H9 (cell line): ENCODE measurements around the gene SDK2. TPM values are rescaled to one million over a fixed set of nuclear protein-coding genes. Genes with fewer than 3 reads are reported as not detected.

Source experiments
- DNase-seq: peaks from one replicate; pipeline ENCODE4 v3.0.0-alpha.2; 2017
- H2AFZ ChIP-seq: one replicate; pipeline ENCODE4 v1.6.1; 2013; ENCODE audit warnings: mild to moderate bottlenecking, low read length, control low read depth, moderate library complexity
- H2AK5ac ChIP-seq: 2 replicates; pipeline ENCODE4 v1.6.1; 2013; ENCODE audit warnings: low read length, control low read depth, mixed read lengths; ENCODE audit not compliant: insufficient read length
- H2BK120ac ChIP-seq: one replicate; pipeline ENCODE4 v1.6.1; 2013; ENCODE audit warnings: low read depth, mild to moderate bottlenecking, low read length, control low read depth, inconsistent platforms; ENCODE audit not compliant: poor library complexity, severe bottlenecking
- H2BK12ac ChIP-seq: 2 replicates; pipeline ENCODE4 v1.6.1; 2013; ENCODE audit warnings: low read length, control low read depth, mixed read lengths, low read depth; ENCODE audit not compliant: insufficient read length
- H2BK15ac ChIP-seq: 2 replicates; pipeline ENCODE4 v1.6.1; 2013; ENCODE audit warnings: low read depth, low read length, control low read depth
- H2BK20ac ChIP-seq: one replicate; pipeline ENCODE4 v1.6.1; 2013; ENCODE audit warnings: low read depth, mild to moderate bottlenecking, low read length, control low read depth, inconsistent platforms; ENCODE audit not compliant: poor library complexity, severe bottlenecking
- H2BK5ac ChIP-seq: 2 replicates; pipeline ENCODE4 v1.6.1; 2013; ENCODE audit warnings: low read length, control low read depth, mixed read lengths; ENCODE audit not compliant: insufficient read length
- H3K14ac ChIP-seq: 2 replicates; pipeline ENCODE4 v1.6.1; 2013; ENCODE audit warnings: low read length, control low read depth; ENCODE audit not compliant: insufficient read depth
- H3K18ac ChIP-seq: 2 replicates; pipeline ENCODE4 v1.6.1; 2013; ENCODE audit warnings: low read depth, mild to moderate bottlenecking, mixed read lengths, low read length, control low read depth; ENCODE audit not compliant: insufficient read length
- H3K23ac ChIP-seq: 2 replicates; pipeline ENCODE4 v1.6.1; 2013; ENCODE audit warnings: low read length, control low read depth, mixed read lengths, low read depth; ENCODE audit not compliant: insufficient read length
- H3K23me2 ChIP-seq: 2 replicates; pipeline ENCODE4 v1.6.1; 2013; ENCODE audit warnings: low read depth, mild to moderate bottlenecking, mixed read lengths, low read length, control low read depth; ENCODE audit not compliant: insufficient read length, poor library complexity, severe bottlenecking
- H3K27ac ChIP-seq: 2 replicates; pipeline ENCODE4 v1.5.1; 2013; ENCODE audit warnings: low read length, control low read depth, mixed read lengths, low read depth; ENCODE audit not compliant: insufficient read length
- H3K27me3 ChIP-seq: 2 replicates; pipeline ENCODE4 v1.6.1; 2013; ENCODE audit warnings: low read length, control low read depth, inconsistent platforms; ENCODE audit not compliant: insufficient read depth
- H3K4ac ChIP-seq: 2 replicates; pipeline ENCODE4 v1.6.1; 2013; ENCODE audit warnings: low read depth, mild to moderate bottlenecking, control low read depth, inconsistent platforms, low read length, moderate library complexity
- H3K4me1 ChIP-seq: 2 replicates; pipeline ENCODE4 v1.6.1; 2013; ENCODE audit warnings: low read length, control low read depth, inconsistent platforms; ENCODE audit not compliant: insufficient read depth
- H3K4me2 ChIP-seq: 2 replicates; pipeline ENCODE4 v1.6.1; 2013; ENCODE audit warnings: low read length, control low read depth, mixed read lengths; ENCODE audit not compliant: insufficient read length, insufficient read depth
- H3K56ac ChIP-seq: 2 replicates; pipeline ENCODE4 v1.6.1; 2013; ENCODE audit warnings: low read depth, mild to moderate bottlenecking, mixed read lengths, low read length, control low read depth; ENCODE audit not compliant: insufficient read length
- H3K79me1 ChIP-seq: 2 replicates; pipeline ENCODE4 v1.6.1; 2013; ENCODE audit warnings: low read depth, mild to moderate bottlenecking, moderate library complexity, low read length, control low read depth, inconsistent platforms; ENCODE audit not compliant: insufficient read depth, poor library complexity, severe bottlenecking
- H3K79me2 ChIP-seq: 2 replicates; pipeline ENCODE4 v1.6.1; 2013; ENCODE audit warnings: low read length, control low read depth, inconsistent platforms; ENCODE audit not compliant: insufficient read depth
- H3K9ac ChIP-seq: 2 replicates; pipeline ENCODE4 v1.6.1; 2013; ENCODE audit warnings: low read length, control low read depth, mixed read lengths; ENCODE audit not compliant: insufficient read length; ENCODE audit errors: extremely low read depth
- H3K9me3 ChIP-seq: one replicate; pipeline ENCODE4 v1.6.1; 2013; ENCODE audit warnings: low read depth, low read length, inconsistent platforms; ENCODE audit not compliant: control insufficient read depth
- H3T11ph ChIP-seq: one replicate; pipeline ENCODE4 v1.6.1; 2013; ENCODE audit warnings: mild to moderate bottlenecking, low read length, control low read depth, inconsistent platforms
- H4K20me1 ChIP-seq: one replicate; pipeline ENCODE4 v1.6.1; 2013; ENCODE audit not compliant: control insufficient read depth, insufficient read length, insufficient read depth
- H4K5ac ChIP-seq: 2 replicates; pipeline ENCODE4 v1.6.1; 2013; ENCODE audit warnings: low read depth, mild to moderate bottlenecking, mixed read lengths, low read length, control low read depth; ENCODE audit not compliant: insufficient read length
- H4K8ac ChIP-seq: replicated peaks from 2 replicates; pipeline ENCODE4 v1.6.1; 2013; ENCODE audit warnings: low read length, control low read depth, mixed read lengths, low read depth; ENCODE audit not compliant: insufficient read length
- H4K91ac ChIP-seq: 2 replicates; pipeline ENCODE4 v1.6.1; 2013; ENCODE audit warnings: low read depth, mild to moderate bottlenecking, moderate library complexity, mixed read lengths, low read length, control low read depth; ENCODE audit not compliant: insufficient read length
- H3K27ac Mint-ChIP-seq, 3 experiments: 2 replicates in 2 of 3; 3 replicates in 1 of 3; pipeline ENCODE4 v1.8.0; 2020 to 2021; ENCODE audit warnings: mixed read lengths in 3 of 3, mild to moderate bottlenecking in 1 of 3, moderate library complexity in 1 of 3
- H3K27me3 Mint-ChIP-seq: 2 replicates; pipeline ENCODE4 v1.8.0; 2021; ENCODE audit warnings: low read depth, mild to moderate bottlenecking, moderate library complexity, mixed read lengths
- H3K36me3 Mint-ChIP-seq, 3 experiments: 2 replicates in 2 of 3; 3 replicates in 1 of 3; pipeline ENCODE4 v1.8.0; 2020 to 2021; ENCODE audit warnings: low read depth in 3 of 3, mixed read lengths in 3 of 3; ENCODE audit not compliant: insufficient read depth in 1 of 3
- H3K4me1 Mint-ChIP-seq, 2 experiments: 2 replicates each; pipeline ENCODE4 v1.8.0; 2020; ENCODE audit warnings: mixed read lengths in 2 of 2
- H3K4me3 Mint-ChIP-seq, 2 experiments: 2 replicates in 1 of 2; 3 replicates in 1 of 2; pipeline ENCODE4 v1.8.0; 2020 to 2021; ENCODE audit warnings: mild to moderate bottlenecking in 2 of 2, mixed read lengths in 2 of 2, moderate library complexity in 1 of 2
- H3K9me3 Mint-ChIP-seq, 2 experiments: 2 replicates in 1 of 2; 3 replicates in 1 of 2; pipeline ENCODE4 v1.8.0; 2020; ENCODE audit warnings: mild to moderate bottlenecking in 2 of 2, mixed read lengths in 2 of 2, moderate library complexity in 1 of 2
- CTCF ChIP-seq: fragments of 200-600 bp; sonication (generic); conservative IDR thresholded peaks from 3 replicates; pipeline ENCODE4 v1.8.0; 2021; ENCODE audit warnings: antibody characterized with exemption, mild to moderate bottlenecking
- WGBS: extraction: QIAGEN DNeasy Blood & Tissue Kit; methylation state at CpG from one replicate; pipeline ENCODE4 v1.1.7; 2013; ENCODE audit warnings: missing lambda C conversion rate, low lambda C conversion rate, mixed read lengths; ENCODE audit not compliant: insufficient read length; ENCODE audit errors: extremely low coverage; 5-methylcytosine and 5-hydroxymethylcytosine counted together
- total RNA-seq: library from RNA; stranded (reverse); gene quantifications from 2 replicates; pipeline ENCODE4 v1.2.1, GENCODE V29; 2021

SDK2 gene
- total RNA-seq, 1 experiment from 2014 or later, result 9.1 TPM

- Histone ChIP-seq H3K4me1 (peaks cover 7% of the 10 kb centered on the region; the same call in 1 of the 2 replicates), H4K91ac (no peak overlapping the region), H2BK5ac (no peak overlapping the region), H3K79me1 (no peaks in the 10 kb centered on the region), H3K14ac (no peak overlapping the region), H2BK15ac (no peak overlapping the region), H3K79me2 (no peaks in the 10 kb centered on the region), H3K23me2 (peaks cover 4% of the 10 kb centered on the region), H2BK20ac (no peak overlapping the region), H3K9me3 (no peaks in the 10 kb centered on the region), H2AFZ (no peak overlapping the region), H3K56ac (no peak overlapping the region), H2AK5ac (no peak overlapping the region), H3K18ac (no peak overlapping the region), H3K23ac (no peak overlapping the region), H3K9ac (no peak overlapping the region), H4K5ac (no peak overlapping the region), H4K20me1 (no peaks in the 10 kb centered on the region), H3K27me3 (no peaks in the 10 kb centered on the region), H3T11ph (no peak overlapping the region), H3K4me2 (no peak overlapping the region), H2BK12ac (no peak overlapping the region), H3K4ac (no peak overlapping the region), H3K27ac (no peak overlapping the region), H2BK120ac (no peak overlapping the region), H4K8ac (no peak overlapping the region)
- WGBS, result no CpG with 5 or more reads among the region's 7 CpGs
- Mint-ChIP-seq H3K27ac (no peak overlapping the region), H3K27me3 (peaks cover 3% of the 10 kb centered on the region; the same call in 1 of the 2 replicates), H3K9me3 (no peaks in the 10 kb centered on the region), H3K36me3 (peaks cover 0 to 6% (median 1%) of the 10 kb centered on the region in 3 experiments; a peak in 3 of 7 replicates), H3K4me1 (peaks cover 50 to 61% of the 10 kb centered on the region in 2 experiments), H3K4me3 (0 out of 5 replicates have a peak overlapping the region, but pooled peaks of 1 of the 2 experiments have one; percentile 4)
- DNase-seq, result no peak
- TF ChIP-seq CTCF, result no peak
Measured at GRCh38 chr17:73340093-73340596, 304.1 kb downstream of the SDK2 start.
